ENCODE results near the gene SNORC. TPM values are rescaled to one million over a fixed set of nuclear protein-coding genes. Genes with fewer than 3 reads are reported as not detected.

The SNORC gene
- total RNA-seq, 1 donor from 2014 or later, result 1.8 TPM

GRCh38 chr2:232869138-232870017 is 686 bp upstream of the SNORC start:
- no peak for ATAC-seq

DNA sequence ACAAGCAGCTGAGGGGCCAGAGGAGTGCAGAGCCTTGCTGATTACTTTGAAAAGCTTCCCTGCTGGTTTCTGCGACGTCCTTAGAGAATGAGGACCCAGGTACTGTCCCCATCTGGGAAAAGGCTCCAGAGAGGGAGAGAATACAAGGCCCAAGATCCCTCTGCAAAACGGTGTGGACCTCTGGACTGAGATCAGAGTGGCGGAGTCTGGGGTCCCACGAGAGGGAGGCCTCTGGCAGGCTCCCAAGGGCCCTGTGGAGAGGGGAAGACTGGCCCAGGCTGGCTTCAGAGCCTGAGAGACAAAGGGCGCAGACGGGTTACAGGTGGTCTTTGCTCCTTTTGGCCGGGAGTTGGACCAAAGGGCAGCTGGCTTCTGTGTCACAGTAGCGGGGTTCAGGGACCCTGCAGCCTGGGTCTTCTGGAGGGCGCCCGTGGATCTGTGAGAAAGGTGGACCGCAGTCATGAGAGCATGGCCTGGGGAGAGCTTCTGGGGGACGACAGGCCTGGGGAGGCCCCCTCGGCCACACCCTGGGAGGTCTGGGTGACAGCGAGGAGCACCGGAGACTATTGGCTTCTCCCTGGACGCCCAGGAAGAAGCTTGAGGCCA is 805 bp downstream of the SNORC start:
- ATAC-seq, result no peak

DNA sequence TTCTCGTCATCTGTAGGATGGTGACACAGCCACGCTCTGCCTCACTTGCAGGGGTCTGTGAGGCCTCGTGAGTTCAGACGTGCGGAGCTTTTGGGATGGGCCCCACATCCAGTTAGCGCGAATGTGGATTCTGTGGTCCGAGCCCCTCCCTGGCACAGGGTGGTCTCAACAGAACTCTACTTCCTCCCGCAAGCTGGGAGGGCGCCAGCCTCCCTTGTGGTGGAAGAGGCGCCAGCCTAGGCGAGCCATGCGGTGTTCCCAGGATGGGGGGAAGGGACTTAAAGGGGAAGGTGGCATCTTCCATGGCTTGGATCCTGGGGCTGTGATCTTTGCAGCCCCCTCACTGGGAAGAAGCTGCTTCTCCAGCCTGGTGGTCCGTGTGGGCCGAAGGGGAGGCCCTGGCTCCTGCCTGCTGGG is 1.4 kb downstream of the SNORC start:
- no peak for ATAC-seq

- ATAC-seq, result no peak
Observed at GRCh38 chr2:232871835-232872736, 2.0 kb downstream of the SNORC start.

GRCh38 chr2:232872826-232873225 is 2.8 kb downstream of the SNORC start:
- no peak for ATAC-seq

- no peak for ATAC-seq
Observed at GRCh38 chr2:232873292-232873908, 3.3 kb downstream of the SNORC start.

- ATAC-seq, result peak; percentile 31
Observed at GRCh38 chr2:232873909-232874641, 4.0 kb downstream of the SNORC start.

- ATAC-seq, result no peak
Observed at GRCh38 chr2:232874677-232875223, 4.7 kb downstream of the SNORC start.

- ATAC-seq, result peak; percentile 2
Observed at GRCh38 chr2:232875256-232876121, 5.4 kb downstream of the SNORC start.

GRCh38 chr2:232876161-232876977 is 6.3 kb downstream of the SNORC start:
- ATAC-seq, result peak; percentile 70

GRCh38 chr2:232876978-232877441 is 6.9 kb downstream of the SNORC start:
- no peak for ATAC-seq

DNA sequence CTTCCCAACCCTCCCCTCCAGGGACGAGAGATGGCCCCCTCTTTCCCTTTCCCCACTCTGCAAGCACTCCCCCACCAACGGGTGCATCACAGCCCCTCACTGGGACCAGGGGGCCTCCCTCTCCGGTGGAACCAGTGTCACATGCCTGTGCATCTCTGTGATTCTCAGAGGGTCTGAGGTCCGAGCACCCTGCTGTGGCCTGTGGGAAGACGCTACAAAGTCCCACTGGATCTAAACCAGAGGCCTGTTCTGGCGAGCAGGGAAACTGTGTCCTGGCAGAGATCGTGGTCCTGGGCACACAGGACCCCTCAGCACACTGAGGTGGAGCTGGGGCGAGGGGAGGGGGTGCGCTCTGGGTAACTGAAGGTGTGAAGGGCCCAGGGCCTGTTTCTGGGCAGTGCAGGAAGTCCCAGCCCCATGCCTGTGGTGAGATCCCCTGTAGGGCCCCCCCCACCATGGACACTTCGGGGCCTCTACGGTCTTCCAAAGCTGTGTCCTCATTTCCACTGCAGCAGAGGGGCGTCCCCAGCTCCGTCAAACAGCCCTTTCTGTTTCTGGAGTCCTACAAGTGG is 8.0 kb downstream of the SNORC start:
- ATAC-seq, result no peak

- ATAC-seq, result no peak
Observed at GRCh38 chr2:232878855-232879617, 9.0 kb downstream of the SNORC start.

DNA sequence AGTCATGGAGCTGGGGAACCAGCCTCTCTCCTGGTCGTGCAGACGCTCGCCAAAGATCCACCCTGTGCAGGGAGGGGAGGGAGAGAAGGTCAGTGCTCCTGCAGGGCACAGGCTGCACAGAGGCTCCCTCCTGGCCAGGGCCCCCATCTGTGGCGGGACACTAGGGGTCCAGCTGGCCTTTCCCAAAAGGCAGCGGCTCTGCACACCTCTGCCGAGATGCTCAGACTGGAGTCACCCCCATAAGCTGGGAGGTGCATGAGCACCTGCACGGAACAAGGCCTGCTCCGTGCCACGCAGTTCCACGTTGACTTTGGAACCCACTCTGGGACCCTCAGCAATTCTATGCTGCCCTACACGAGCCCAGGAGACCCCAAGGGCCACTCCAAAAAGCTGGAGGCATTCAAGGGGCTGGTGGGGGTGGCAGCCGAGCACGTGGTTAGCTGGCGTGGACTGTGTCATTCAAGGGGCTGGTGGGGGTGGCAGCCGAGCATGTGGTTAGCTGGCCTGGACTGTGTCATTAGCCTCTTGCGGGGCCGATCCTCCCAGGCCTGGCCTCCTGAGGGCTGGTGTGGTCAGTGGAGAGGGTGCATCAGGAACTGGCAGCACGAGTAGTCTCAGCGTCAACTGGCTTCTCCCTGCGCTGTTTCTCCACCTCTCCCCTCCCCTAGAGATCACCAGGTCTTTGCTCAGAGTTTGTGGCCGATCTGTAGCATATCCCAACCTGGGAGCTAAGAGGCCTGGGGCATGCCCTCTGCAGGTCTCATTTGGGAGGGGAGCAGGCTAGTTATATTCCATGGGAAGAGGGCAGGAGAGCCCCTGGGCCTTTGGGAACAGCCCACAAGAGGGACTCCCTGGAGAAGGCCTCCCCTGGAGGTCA is 9.8 kb downstream of the SNORC start:
- ATAC-seq, result no peak

- ATAC-seq, result no peak
Observed at GRCh38 chr2:232880764-232881351, 10.8 kb downstream of the SNORC start.

GRCh38 chr2:232882085-232882484 is 12.0 kb downstream of the SNORC start:
- no peak for ATAC-seq
